Measurements from ENCODE around the gene GIPC1.
"Not testable (repeated sequence)": the region's sequence is repeated elsewhere in the genome, so short reads cannot be mapped to it uniquely, and the experiment has no call there.

GIPC1 gene, protein sequence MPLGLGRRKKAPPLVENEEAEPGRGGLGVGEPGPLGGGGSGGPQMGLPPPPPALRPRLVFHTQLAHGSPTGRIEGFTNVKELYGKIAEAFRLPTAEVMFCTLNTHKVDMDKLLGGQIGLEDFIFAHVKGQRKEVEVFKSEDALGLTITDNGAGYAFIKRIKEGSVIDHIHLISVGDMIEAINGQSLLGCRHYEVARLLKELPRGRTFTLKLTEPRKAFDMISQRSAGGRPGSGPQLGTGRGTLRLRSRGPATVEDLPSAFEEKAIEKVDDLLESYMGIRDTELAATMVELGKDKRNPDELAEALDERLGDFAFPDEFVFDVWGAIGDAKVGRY

DNA sequence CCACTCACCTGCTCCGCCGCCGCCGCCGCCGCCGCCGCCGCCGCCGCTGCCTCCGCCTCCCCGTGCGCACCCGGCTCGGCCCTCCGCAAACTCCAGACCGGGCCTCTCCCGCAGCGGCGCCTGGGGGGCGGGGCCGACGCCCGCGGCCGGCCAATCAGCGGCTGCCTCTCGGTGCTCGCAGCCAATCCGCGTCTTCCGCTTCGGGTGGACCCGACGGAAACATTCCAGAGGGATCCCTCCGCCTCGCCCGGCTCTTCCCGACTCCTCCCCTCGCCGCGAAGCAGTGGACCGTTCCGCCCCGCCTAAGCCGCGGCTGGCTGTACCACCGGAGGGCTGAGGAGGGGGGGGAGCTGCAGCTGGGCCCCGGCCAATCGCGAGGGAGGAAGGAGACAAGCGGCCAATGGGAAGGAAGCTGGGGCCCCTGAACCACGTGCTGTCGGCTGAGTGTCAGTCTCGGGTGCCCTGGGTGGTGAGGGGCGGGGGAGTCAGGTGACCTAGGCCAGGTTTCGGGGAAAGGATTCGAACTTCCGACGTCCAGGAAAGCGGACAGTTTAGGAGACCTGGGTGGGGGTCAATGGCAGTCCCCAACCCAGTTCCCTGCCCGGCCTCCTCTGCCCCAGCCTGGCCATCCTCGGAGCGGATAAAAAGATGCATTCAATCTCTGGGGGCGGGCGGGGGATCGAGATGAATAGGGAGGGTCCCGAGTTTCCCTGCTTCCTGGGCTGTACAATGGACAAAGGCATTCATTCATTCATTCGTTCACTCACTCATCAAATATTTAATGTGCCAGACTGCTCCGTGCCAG, at the start of gene GIPC1:
TSS of gene GIPC1 (minus strand) at position 99 of the 805 bp plus-strand sequence. CDS start 13,151 bp downstream, outside the sequence.
- peak; percentile 80 for DNase-seq

DNA sequence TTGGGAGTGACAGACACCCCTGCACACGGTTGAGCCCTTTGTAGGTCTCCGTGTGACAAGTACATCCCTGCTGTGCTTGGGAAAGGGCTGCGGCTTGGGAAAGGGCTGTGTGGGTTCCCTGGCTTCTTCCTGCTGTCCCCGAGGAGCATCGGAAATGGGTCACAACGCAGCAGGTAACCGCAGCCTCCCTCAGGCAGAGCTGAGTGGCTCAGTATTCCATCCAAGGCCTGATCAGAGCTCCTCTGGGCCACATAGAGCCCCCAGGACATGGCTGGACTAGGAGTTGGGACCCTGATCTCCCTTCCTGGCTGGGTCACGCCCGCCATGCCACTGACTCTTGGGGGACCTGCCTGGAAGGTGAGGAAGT, 49.8 kb upstream of the GIPC1 start:
- no peak for DNase-seq

DNA sequence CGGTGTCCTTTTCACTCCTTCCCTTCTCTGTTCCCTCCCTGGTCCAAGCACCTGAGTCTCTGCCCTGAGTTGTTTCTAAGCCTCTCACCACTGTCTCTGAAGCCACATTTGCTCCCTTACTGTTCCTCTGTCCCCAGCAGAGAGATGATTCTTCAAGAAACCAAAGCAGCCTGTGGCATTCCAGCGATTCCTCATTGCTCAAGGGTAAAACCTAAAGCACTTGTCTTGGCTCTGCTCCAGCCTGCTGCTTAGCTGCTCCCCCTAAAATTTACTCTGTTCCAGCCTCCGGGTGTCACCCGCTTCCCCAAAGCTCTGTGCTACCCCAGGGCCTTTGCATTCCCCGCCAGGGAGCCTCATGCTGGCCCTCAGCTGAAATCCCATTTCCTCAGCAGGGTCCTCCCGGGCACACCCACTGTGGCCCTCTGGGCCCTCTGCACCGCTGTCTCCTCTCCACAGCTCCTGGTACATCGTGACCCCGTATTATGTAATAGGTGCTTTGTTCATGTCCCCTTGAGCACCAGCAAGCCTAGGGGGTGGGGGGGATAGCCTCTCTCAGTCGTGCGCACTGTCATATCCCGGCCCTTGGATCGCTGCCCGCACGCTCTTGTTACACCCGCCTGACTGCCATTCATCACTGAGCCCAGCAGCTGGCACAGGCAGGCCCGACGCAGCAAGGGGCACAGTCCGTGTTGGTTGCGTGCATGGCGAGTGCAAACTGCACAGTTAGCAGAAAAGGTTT, 49.2 kb upstream of the GIPC1 start:
- DNase-seq, result no peak

DNA sequence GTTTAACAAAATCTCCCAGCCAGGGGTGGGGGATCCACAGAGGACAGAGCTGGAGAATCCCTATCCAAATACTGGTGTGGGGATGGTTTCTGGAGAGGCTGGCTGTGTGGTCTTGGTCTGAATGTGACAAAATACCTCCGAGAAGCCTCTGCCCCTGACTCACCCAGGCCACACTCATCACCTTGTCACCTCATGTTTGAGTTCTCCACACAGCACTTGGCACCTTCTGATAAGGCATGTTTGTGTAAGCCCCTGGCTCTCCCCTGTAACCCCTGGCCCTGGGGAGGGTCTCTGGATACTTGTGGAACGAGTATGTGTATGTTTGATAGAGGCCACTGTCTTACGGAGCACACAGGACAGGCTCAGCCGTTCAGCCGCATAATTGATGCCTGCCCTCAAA, 48.1 kb upstream of the GIPC1 start:
- DNase-seq, result no peak

DNA sequence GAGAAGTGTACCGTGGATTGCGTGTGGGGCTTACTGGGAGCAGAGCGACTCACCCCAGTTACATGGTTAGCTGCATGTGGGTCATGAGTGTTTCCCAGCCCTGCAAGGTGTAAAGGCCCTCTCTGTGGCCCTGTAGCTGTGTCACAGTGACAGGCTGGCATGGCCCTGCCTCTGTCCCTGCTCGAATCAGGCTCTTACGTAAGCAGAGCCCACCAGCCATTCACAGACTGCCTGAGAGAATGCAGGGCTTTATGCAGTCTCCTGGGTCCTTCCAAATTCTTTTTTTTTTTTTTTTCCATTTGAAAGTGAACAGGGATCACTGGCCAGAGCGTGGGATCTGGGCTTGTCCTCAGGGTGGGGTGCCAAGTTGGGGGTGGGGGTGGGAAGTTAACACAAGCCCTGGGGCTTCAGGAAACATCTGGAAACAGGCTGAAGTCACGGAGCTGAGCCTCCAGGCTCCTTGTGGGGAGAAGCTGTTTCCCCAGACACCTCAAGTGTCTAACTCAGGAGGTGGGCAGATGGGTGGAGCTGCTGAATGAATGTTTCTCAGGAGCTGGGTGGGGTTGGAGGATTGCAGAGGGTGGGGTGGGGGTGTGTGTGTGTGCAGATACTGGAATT, 46.9 kb upstream of the GIPC1 start:
- DNase-seq, result no peak

DNA sequence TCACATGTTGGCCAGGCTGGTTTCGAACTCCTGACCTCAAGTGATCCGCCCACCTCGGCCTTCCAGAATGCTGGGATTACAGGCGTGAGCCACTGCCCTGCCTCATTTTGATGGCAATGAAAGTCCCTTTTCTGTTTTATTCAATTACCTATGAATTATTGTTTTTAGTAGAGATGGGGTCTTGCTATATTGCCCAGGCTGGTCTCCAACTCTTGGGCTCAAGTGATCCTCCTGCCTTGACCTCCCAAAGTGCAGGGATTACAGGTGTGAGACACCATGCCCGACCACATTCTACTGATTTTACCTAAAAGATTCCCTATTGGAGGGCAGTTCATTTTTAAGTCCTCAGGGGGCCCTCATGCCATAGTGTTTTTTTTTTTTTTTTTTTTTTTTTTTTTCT, 46.1 kb upstream of the GIPC1 start:
- DNase-seq, result not testable (repeated sequence)

DNA sequence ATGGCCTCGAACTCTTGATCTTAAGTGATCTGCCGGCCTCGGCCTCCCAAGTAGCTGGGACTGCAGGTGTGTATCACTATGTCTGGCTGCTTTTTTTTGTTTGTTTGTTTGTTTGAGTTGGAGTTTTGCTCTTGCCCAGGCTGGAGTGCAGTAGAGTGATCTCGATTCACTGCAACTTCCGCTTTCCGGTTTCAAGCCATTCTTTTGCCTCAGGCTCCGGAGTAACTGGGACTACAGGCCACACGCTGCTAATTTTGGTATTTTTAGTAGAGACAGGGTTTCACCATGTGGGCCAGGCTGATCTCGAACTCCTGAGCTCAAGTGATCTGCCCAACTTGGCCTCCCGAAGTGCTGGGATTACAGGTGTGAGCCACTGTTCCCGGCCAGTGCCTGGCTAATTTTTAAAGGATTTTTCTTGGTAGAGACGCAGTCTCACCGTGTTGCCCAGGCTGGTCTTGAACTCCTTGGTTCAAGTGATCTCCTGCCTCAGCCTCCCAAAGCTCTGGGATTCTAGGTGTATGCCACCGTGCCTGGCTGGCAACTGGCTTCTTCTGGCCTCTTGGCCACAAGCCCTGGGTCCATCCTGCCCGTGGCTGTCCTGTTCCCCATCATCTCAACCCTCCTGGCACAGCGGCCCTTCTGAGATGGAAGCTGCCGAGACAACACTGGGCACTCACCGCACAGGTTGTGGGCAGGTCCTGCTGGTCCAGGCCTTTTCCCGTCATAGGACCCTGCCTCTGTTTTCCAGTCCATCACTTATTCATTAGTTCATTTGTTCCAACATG, 45.0 kb upstream of the GIPC1 start:
- DNase-seq, result no peak

DNA sequence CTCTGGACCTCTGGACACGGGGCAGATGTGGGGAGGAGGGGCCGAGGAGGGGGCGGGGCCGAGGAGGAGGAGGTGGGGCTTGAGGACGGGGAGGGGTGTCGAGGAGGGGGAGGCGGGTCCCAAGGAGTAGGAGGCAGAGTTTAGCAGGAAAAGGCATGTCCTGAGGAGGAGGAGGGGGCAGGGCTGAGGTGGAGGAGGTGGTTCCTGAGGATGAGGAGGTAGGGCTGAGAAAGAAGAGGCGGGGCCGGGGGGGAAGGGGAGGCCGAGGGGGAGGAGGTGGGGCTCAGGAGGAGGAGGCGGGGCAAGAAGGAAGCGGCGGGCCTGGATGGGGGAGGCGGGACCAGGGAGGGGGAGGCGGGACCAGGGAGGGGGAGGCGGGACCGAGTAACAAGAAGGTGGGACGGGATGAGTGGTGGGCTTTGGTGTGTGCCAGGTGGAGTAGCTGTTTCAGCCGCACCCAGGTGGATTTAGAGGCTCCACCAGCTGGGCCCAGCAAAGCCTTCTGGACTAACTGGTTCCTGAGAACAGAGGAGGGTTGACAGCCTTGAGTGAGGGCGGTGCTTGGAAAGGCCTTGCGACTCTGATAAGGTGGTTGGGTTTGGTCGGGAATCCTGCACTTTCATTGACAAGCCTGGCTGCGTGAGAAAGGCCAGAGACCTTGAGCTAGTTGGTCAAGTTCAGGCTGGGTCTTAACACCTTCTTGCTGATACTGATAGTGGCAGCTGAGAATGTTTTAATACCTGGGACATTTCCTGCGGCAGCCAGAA, 41.2 kb upstream of the GIPC1 start:
- peak; percentile 68 for DNase-seq

DNA sequence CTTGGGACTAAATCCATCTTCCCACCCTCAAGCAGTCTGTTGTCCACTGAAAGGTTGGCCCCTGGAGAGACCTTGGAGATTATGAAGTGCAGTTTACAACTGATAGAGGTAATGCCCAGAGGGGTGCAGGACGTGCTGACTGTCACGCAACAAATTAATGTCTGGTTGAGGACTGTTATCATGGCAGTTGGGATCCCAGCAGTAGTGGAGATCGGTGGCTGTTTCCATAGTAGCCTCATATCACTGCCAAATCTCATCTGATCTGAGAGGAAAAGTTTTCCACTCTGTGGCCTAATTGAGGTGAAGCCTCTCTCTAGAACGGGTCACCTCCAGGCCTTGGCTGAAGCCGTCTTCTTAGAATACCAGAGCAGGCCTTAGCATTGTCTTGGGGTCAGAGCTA, 37.5 kb upstream of the GIPC1 start:
- no peak for DNase-seq

DNA sequence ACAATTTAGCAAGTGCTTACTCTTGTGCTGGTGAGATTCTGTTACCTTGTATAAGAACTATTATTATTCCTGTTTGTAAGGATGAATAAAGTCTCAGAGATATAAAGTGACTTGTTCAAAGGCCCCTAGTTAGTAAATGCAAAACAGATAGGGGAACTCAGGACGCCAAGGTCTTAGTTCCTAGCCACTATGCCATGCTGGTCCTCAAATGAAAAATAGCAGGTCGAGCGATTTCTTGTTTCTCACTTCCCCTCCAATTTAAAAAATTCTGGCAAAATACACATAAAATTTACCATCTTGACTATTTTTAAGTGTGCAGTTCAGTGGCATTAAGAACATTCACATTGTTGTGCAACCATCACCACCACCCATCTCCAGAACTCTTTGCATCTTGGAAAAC, 34.6 kb upstream of the GIPC1 start:
- DNase-seq, result no peak

DNA sequence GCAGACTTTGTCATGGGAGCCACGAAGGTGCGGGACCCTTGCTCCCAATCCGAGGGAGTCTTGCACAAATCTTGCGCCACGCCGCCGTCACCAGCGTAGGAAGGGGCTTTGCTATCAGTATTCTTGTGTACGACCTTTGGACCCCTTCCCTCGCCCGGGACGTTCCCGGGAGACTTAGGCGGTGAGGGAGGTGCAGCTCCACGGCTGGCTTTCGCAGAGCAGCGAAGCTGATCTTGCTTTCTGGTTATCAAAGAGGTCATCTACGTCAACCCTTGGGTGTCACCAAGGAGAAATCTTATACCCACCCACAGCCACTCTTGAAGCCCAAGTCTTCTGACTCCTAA, 34.0 kb upstream of the GIPC1 start:
- no peak for DNase-seq

DNA sequence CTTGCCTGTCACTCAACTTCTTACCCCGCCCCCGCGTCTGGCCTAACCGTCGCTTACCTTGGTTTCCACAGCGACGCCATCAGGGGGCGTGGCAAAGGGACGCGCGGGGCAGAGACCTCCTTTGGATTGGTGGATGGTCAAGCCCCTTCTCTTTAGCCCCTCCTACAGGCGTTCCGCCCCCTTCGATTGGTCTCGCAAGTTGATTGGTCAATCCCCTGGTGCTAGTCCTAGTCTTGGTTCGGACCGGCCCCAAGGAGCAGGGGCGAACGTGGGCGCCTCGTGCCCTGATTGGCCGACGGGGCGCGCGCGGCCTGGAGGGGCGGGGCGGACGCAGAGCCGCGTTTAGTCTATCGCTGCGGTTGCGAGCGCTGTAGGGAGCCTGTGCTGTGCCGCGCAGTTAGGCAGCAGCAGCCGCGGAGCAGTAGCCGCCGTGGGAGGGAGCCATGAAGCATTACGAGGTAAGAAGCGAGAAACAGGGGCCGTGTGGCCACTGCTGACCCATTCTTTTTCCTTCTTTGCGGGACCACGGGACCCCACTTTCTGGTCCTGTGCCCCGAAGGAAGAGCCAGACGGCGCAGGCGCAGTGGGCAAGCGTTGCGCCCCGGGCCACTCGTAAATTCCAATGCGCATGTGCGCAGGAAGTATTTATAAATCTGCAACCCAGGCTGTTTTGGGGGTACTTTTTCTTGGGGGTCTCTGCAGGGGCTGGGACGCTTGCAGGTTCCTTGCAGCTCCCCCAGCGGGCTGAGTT, 33.5 kb upstream of the GIPC1 start, which contains the start of gene TECR:
TSS of gene TECR (plus strand) at position 341 of the 751 bp plus-strand sequence. CDS start at position 444, 103 bp downstream.
- peak; percentile 100 for DNase-seq

DNA sequence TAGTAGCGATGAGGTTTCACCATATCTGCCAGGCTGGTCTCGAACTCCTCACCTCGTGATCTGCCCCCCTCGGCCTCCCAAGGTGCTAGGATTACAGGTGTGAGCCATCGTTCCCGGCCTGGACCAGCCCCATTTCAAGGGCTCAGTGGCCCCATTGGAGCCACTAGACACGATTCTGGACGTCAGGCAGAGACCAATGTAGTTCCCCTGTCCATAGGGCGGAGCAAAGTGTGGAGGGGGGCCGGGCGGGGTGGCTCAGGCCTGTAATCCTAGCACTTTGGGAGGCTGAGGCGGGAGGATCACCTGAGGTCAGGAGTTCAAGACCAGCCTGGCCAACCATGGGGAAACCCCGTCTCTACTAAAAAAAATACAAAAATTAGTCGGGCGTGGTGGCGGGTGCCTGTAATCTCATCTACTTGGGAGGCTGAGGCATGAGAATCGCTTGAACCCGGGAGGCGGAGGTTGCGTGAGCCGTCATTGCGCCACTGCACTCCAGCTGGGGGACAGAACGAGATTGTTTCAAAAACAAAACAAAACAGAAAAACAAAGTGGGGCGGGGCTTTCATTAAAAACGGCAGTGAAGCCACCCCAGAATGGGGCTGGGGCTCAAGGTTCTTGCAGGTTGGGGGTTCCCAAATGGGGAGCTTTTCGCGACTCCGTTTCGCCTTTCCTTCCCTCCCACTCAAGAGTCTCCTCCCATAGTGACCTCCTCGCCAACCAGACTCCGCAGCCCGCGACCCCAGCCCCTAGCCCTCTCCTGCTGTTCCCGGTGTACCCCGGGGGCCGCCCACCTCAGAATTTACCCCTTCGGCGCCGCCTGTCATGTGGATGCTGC, 32.7 kb upstream of the GIPC1 start:
- no peak for DNase-seq

DNA sequence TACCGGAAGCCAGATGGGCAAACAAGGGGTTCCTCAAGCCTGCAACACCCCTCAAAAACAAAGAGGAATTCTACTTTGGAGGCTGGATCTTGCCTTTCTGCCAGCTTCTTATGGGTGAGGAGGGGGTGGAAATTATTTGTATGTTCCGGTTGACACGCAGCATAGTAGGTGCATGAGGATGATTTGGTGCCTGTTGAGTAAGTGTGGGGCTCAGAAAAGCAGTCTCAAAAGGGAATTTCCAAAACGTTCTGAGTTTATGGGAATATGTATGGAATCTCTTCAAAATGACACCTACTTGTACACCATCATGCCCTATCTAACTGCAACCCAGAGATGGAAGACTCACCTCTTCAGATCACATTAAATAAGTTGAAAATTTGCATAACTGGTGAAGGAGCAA, 30.5 kb upstream of the GIPC1 start:
- DNase-seq, result no peak

DNA sequence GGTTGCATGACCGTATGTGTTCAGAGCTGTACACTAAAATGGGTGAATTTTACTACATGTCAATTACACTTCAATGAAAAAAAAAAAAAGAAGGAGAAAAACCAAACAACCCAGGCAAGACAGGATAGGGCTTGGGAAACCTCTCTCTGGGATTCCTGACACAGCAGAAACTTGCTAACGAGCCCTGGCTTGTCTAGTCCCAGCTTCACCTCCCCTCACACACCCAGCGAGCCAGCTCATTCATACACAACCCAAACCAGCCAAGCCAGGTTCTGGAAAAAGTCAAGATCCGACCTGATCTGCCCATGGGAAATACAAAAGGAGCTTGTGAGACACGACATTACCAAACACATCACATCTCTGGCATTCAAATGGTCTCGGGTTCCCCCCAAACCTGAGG, 29.8 kb upstream of the GIPC1 start:
- no peak for DNase-seq

DNA sequence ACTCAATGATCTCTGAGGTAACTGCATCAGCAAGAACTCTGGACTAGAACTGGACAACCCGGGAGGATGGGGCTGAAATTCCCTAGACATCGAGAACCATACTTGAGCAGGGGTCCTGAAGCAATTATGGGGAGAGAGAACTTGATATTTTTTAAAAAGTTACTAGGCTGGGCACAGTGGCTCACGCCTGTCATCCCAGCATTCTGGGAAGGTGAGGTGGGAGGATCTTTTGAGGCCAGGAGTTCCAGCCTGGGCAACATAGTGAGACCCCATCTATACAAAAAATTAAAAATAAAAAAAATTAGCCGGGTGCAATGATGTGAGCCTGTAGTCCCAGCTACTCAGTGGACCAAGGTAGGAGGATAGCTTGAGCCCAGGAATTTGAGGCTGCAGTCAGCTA, 24.6 kb upstream of the GIPC1 start:
- DNase-seq, result no peak

DNA sequence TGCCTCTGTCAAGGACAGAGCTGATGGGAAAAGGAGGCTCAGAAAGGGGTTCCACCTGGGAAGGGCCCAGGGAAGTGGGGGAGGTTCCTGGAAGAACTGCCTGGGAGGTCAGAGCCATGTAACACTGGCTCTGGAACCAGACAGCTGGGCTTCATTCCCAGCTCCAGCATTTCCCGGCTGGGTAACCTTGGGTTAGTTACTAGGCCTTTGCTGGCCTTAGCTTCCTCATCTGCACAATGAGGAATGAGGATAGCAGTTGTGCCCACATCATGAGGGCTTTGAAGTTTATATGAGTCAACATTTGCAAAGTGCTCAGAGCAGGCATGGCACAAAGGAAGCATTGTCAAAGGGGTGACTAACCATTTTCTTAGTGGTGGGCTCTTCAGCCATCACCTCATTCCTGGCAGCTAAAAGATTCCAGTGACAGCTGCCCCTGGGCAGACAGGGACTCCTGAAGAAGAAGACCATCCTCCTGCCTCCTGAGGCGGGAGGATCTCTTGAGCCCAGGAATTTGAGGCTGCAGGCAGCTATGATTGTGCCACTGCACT, 24.0 kb upstream of the GIPC1 start:
- DNase-seq, result peak; percentile 27

DNA sequence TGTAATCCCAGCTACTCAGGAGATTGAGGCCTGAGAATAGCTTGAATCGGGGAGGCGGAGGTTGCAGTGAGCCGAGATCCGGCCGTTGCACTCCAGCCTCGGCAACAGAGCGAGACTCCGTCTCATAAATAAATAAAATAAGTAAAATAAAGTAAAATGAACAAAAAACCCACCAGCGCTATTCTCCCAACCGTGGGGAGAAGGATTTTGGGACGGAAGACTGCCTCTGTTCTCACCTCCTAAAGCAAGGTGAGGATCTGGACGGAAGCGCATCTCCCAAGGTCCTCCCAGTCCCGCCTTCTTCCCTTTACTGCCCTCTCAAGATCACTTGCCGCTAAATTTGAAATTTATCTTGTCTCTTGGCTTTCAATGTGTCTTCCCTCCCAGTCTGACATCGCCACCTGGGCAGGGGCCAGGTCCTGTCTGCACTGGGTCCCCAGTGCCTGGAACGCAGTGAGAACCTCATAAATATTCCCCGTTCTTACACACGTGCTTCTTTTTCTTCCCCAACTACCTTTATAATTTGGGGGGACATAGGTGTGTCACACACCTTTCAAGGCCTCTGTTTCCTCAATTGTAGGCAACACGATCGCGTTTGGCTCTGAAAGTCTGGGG, 23.4 kb upstream of the GIPC1 start:
- DNase-seq, result no peak
